ENCODE data around the gene ANKRD50. TPM values are rescaled to one million over a fixed set of nuclear protein-coding genes. Genes with fewer than 3 reads are reported as not detected.
A peak's percentile ranks its signal among the peaks of the same experiment; 100 is the strongest.

ANKRD50 gene
- polyA plus RNA-seq, 1 donor: 47.5 TPM

DNA sequence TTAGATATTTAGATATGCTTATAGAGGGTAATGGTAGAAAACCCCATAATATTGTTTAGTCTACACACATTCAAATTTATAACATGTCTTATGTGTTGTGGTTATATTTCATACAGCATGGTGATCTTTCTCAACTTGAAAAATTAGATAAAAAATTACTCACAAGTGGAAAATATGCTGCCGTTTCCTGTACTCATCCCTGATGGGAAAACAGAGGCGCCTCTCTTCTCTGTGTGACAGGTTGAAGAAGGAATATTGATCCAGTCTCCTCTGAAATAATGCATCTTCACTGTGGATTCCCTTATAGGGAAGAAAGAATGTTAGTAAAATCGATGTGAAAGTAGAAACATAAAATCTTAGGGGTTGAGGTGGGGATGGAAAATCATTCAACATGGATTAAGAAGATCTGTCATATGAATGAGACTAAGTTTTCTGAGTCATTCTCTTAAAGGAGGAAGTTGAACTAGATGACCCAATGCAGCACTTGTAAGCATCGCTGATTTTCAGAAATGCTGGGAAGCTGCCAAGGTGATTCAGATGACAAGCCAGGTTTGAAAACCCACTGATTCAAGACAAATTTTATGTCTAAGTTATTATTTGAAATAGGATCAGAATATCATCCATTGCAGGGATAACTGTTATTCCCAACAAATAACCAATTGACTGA, 70.7 kb downstream of the ANKRD50 start:
- peak; percentile 31 for DNase-seq

DNA sequence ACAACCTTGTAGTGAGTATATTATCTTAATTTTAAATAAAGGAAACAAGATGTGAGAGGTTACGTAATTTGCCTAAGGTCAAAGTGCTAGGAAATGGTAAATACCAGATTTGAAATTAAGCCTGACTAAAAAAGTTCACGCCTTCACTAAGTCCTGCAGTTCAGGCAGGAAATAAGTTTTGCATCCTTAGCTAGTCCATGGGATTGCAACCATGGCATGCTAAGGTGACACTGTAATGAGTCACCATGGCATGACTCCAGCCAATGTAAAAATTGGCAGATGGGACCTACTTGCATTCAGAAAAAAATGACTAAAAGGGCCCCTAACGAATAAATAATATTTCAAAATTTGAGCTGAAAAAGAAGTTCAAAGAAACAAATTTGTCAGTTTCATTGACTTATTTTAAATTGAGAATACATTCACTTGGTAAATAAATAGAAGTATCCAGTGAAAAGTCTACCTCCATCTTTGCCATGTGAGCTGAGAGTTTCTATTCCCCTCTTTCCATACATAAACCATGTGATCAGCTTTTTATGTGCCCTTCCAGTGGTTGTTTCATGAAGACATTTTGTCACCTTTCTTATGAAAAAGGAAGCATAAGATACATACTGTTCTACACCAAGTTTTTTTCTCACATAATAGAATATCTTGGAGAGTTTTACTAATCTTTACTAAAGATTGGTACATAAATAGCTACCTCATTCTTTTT, 72.4 kb downstream of the ANKRD50 start:
- no peak for DNase-seq

- no peak for DNase-seq
Measured at GRCh38 chr4:124637321-124637720, 75.2 kb downstream of the ANKRD50 start.

- DNase-seq: no peak
Measured at GRCh38 chr4:124636788-124637187, 75.7 kb downstream of the ANKRD50 start.

GRCh38 chr4:124635331-124635730, 77.2 kb downstream of the ANKRD50 start:
- DNase-seq: no peak

- DNase-seq: no peak
Measured at GRCh38 chr4:124633285-124633941, 79.1 kb downstream of the ANKRD50 start.

GRCh38 chr4:124632439-124632838, 80.1 kb downstream of the ANKRD50 start:
- DNase-seq: no peak

DNA sequence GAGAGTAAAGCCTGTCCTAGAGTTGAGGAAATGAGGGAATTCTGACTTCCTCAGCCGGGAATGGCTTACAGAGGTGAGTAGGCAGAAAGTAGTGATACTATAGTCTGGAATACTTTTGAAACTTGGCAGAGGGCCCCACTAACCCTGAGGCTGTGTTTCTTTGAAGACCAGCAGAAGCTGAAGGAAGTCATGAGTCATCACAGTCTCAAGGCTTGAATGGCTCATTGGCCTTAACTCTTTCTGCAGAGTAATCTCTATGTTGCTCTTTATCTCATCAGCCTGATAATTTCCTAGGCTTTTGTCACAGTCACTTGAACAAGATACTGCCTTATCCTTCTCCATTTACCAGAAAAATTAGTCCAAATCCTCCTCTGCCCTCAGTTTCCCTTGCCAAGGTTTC, 80.8 kb downstream of the ANKRD50 start:
- peak; percentile 34 for DNase-seq

DNA sequence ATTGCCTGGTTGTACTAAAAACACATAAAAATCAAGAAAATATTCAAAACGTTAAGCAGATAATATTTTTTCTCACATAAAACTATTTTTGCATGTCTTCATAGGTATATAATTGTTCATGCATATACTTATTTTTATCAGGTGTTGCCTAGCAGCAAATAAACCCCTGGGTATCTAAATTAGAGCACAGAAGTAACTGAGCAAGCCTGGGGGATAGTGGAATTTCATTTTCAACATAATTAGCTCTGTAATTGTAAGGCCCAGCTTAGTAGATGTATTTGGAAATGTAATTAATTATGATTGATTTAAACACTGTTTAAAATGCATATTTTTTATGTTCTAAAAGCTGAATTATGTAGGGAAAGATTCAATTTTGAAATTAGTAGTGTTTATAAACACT, 82.9 kb downstream of the ANKRD50 start:
- no peak for DNase-seq

All from left kidney (tissue), 2 donors.